CD4-positive, alpha-beta memory T cell (primary cell): ENCODE data around the gene TOX3. TPM values are rescaled to one million over a fixed set of nuclear protein-coding genes. Genes with fewer than 3 reads are reported as not detected.

ENCODE experiments used
- CTCF ChIA-PET: fragments of 350-600 bp; sonication (Branson Sonifier 250); formaldehyde crosslinking; loops from one replicate; lab custom pipeline; 2021; ENCODE audit warnings: inconsistent platforms; ENCODE audit not compliant: partially characterized antibody; lab: Charles Lee
- POLR2A ChIA-PET: fragments of 350-600 bp; sonication (Branson Sonifier 250); formaldehyde crosslinking; loops from one replicate; lab custom pipeline; 2021; ENCODE audit not compliant: partially characterized antibody; lab: Charles Lee
- DNase-seq, 5 donors: peaks; one replicate each; pipeline versions ENCODE4 v3.0.0 to v3.0.0-alpha.2; 2020 to 2022; ENCODE audit warnings: mixed read lengths in 1 of 5
- H3K27ac ChIP-seq: one replicate; pipeline ENCODE4 v1.7.0; 2013; ENCODE audit warnings: low read depth, low read length
- H3K27me3 ChIP-seq: 2 replicates; pipeline ENCODE4 v1.7.0; 2013; ENCODE audit warnings: mild to moderate bottlenecking, low read length, moderate library complexity; ENCODE audit not compliant: insufficient read depth
- H3K36me3 ChIP-seq: 2 replicates; pipeline ENCODE4 v1.7.0; 2013; ENCODE audit warnings: mild to moderate bottlenecking, low read length, moderate library complexity; ENCODE audit not compliant: insufficient read depth
- H3K4me1 ChIP-seq: 2 replicates; pipeline ENCODE4 v1.7.0; 2013; ENCODE audit warnings: mild to moderate bottlenecking, low read length, moderate library complexity; ENCODE audit not compliant: insufficient read depth
- H3K4me3 ChIP-seq, 2 donors: one replicate each; pipeline ENCODE4 v1.7.0; 2013; ENCODE audit warnings: low read length in 2 of 2, mild to moderate bottlenecking in 1 of 2
- H3K9me3 ChIP-seq, 2 donors: one replicate each; pipeline ENCODE4 v1.7.0; 2013; ENCODE audit warnings: low read length in 2 of 2, control low read depth in 1 of 2; ENCODE audit not compliant: control insufficient read depth in 1 of 2
- H3K27ac Mint-ChIP-seq, 7 donors: one replicate each; pipeline ENCODE4 v1.8.0; 2020 to 2021; ENCODE audit warnings: mixed read lengths in 7 of 7, mild to moderate bottlenecking in 6 of 7, inconsistent platforms in 3 of 7, moderate library complexity in 3 of 7
- H3K27me3 Mint-ChIP-seq, 2 donors: one replicate each; pipeline ENCODE4 v1.8.0; 2020 to 2021; ENCODE audit warnings: mixed read lengths in 2 of 2
- H3K36me3 Mint-ChIP-seq, 2 donors: one replicate each; pipeline ENCODE4 v1.8.0; 2020 to 2021; ENCODE audit warnings: mixed read lengths in 2 of 2, inconsistent platforms in 1 of 2, mild to moderate bottlenecking in 1 of 2
- H3K4me1 Mint-ChIP-seq, 4 donors: one replicate each; pipeline ENCODE4 v1.8.0; 2020 to 2021; ENCODE audit warnings: mixed read lengths in 4 of 4, mild to moderate bottlenecking in 1 of 4
- H3K4me3 Mint-ChIP-seq, 8 donors: one replicate each; pipeline ENCODE4 v1.8.0; 2020 to 2021; ENCODE audit warnings: mixed read lengths in 8 of 8, mild to moderate bottlenecking in 7 of 8, moderate library complexity in 6 of 8, inconsistent platforms in 3 of 8
- H3K9me3 Mint-ChIP-seq, 8 donors: one replicate each; pipeline ENCODE4 v1.8.0; 2020 to 2021; ENCODE audit warnings: mixed read lengths in 8 of 8, mild to moderate bottlenecking in 5 of 8, inconsistent platforms in 3 of 8, moderate library complexity in 1 of 8
- intact Hi-C: fragments of 100-400 bp; cut with micrococcal nuclease; formaldehyde crosslinking; loops from one replicate; pipeline ENCODE4 v1.15.1; 2023
- polyA plus RNA-seq, 2 donors: library from polyadenylated mRNA; unstranded; fragments of 300-500 nt; fragmentation: Illumina TruSeq; gene quantifications; one replicate each; pipeline ENCODE4 v1.2.3, GENCODE V29; 2021
- total RNA-seq, 2 experiments: library from RNA; stranded (reverse); gene quantifications; one replicate each; pipeline ENCODE4 v1.2.3, GENCODE V29; 2021

TOX3 gene
- total and polyA plus RNA-seq, 4 experiments from 2014 or later: 0.13 TPM; not detected in 3

DNA sequence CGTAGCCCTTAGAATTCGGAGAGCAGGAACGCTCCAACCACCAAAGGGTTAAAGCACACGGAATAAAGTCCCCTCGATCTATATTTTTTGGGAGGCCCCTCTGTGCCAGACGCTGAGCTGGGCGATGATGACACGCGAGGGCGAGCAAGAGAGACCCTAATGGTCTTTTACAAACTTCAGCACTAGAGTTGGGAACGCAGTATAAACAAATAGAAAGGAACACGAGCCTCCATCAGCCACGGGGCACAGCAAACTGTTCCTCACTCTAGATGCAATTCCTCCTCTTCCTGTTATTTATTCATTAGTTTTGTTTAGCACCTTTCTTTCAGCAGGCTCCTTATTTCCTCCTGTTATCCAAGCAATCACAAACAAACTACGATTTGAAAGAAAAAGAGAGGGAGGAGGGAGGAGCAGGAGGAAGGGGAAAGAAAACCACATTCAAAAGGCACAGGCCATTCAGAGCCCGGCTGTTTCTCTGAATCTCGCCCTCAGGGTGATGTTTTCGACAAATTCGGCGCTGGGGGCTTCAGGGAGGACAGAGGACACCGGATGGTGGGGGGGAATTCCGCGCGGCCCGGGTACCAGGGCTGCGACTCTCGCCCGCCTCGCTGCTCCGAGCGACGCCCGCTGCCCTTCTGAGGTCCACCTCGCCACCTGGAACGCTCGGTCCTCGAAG is 1.6 kb downstream of the TOX3 start:
- no peaks in the 10 kb centered on the region for H3K9me3 ChIP-seq
- Mint-ChIP-seq H3K9me3 (peaks cover 0 to 14% (median 2%) of the 10 kb centered on the region in 8 donors), H3K36me3 (no peaks in the 10 kb centered on the region), H3K4me1 (peaks cover 0 to 6% (median 2%) of the 10 kb centered on the region in 4 donors), H3K27me3 (peaks cover 26 to 34% of the 10 kb centered on the region in 2 donors), H3K4me3 (peak overlapping the region in 1 of 8 donors; percentile 58), H3K27ac (no peak overlapping the region)
- ChIA-PET POLR2A (no interaction called here), CTCF (no interaction called here)
- intact Hi-C loops: no loop called here
- H3K27me3 ChIP-seq: peaks cover 6% of the 10 kb centered on the region
- no peaks in the 10 kb centered on the region for H3K36me3 ChIP-seq
- H3K4me3 ChIP-seq: no peak overlapping the region
- no peaks in the 10 kb centered on the region for H3K4me1 ChIP-seq
- H3K27ac ChIP-seq: no peak overlapping the region
- no peak for DNase-seq

DNA sequence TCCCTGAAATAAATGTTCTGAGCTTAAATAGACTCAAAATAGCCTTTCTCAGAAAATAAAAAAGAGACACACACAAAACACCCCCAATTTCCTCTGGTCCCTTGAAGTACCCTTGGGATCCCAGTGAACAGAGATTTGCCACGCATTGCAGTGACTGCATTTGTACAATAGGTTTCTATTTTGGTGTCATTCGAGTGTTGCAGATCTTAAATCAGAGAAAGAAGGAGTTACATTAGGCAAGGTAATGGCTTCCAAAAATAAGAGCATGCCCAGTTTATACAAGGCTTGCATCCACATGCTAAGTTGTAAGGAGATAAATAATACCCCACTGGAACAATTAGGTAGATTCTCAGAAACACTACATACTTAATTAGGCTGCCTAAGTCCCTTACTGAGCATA is 2.2 kb downstream of the TOX3 start:
- CTCF ChIA-PET: no interaction called here

DNA sequence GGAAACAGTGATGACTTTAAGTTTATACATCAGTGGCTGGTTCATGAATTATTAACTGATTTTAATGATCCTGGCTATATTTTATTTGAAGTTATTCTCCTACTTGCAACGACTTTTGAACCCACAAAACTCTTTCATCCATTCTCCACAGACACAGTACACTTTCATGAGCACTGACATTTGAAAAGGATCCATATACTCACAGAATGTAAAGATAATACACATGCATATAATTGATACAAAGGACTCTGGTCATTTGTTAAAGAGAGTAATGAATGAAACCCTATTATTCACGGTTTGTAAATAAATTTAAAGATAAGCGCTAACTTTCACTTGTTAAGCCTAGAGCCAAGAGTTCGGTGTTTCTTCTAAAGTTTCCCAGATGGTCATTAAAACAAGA is 3.3 kb downstream of the TOX3 start:
- H3K27ac Mint-ChIP-seq: no peak overlapping the region
- intact Hi-C loops: no loop called here
- H3K27me3 ChIP-seq: peaks cover 6% of the 10 kb centered on the region

More for the DNA sequence above, 2.2 kb downstream of the TOX3 start:
- Histone ChIP-seq H3K4me1 (no peaks in the 10 kb centered on the region), H3K36me3 (no peaks in the 10 kb centered on the region), H3K9me3 (no peaks in the 10 kb centered on the region), H3K4me3 (no peak overlapping the region), H3K27me3 (peaks cover 6% of the 10 kb centered on the region), H3K27ac (no peak overlapping the region)
- Mint-ChIP-seq H3K4me3 (no peak overlapping the region), H3K36me3 (no peaks in the 10 kb centered on the region), H3K9me3 (peaks cover 0 to 14% (median 3%) of the 10 kb centered on the region in 8 donors), H3K27ac (no peak overlapping the region), H3K27me3 (peaks cover 26 to 29% of the 10 kb centered on the region in 2 donors), H3K4me1 (peaks cover 0 to 6% (median 2%) of the 10 kb centered on the region in 4 donors)
- POLR2A ChIA-PET: no interaction called here
- intact Hi-C loops: no loop called here
- no peak for DNase-seq

GRCh38 chr16:52540910-52541309 is 6.0 kb downstream of the TOX3 start:
- Histone ChIP-seq H3K27ac (no peak overlapping the region), H3K36me3 (no peaks in the 10 kb centered on the region), H3K4me1 (no peaks in the 10 kb centered on the region), H3K27me3 (no peaks in the 10 kb centered on the region), H3K4me3 (no peak overlapping the region), H3K9me3 (no peaks in the 10 kb centered on the region)
- peaks cover 0 to 11% (median 3%) of the 10 kb centered on the region in 8 donors for H3K9me3 Mint-ChIP-seq
- ChIA-PET CTCF (no interaction called here), POLR2A (no interaction called here)
- H3K4me1 Mint-ChIP-seq: peaks cover 0 to 6% (median 2%) of the 10 kb centered on the region in 4 donors
- no peak overlapping the region for H3K27ac Mint-ChIP-seq
- DNase-seq: no peak
- H3K36me3 Mint-ChIP-seq: no peaks in the 10 kb centered on the region
- H3K27me3 Mint-ChIP-seq: peaks cover 13 to 14% of the 10 kb centered on the region in 2 donors
- no peak overlapping the region for H3K4me3 Mint-ChIP-seq
- intact Hi-C loops: no loop called here

More for the DNA sequence above, 3.3 kb downstream of the TOX3 start:
- peaks cover 0 to 14% (median 3%) of the 10 kb centered on the region in 8 donors for H3K9me3 Mint-ChIP-seq
- no peak overlapping the region for H3K4me3 ChIP-seq
- no peaks in the 10 kb centered on the region for H3K36me3 Mint-ChIP-seq
- peaks cover 0 to 6% (median 2%) of the 10 kb centered on the region in 4 donors for H3K4me1 Mint-ChIP-seq
- H3K27ac ChIP-seq: no peak overlapping the region
- no peaks in the 10 kb centered on the region for H3K36me3 ChIP-seq
- no peaks in the 10 kb centered on the region for H3K9me3 ChIP-seq
- H3K27me3 Mint-ChIP-seq: peaks cover 24 to 26% of the 10 kb centered on the region in 2 donors
- DNase-seq: no peak
- H3K4me3 Mint-ChIP-seq: no peak overlapping the region
- no peaks in the 10 kb centered on the region for H3K4me1 ChIP-seq
- ChIA-PET CTCF (no interaction called here), POLR2A (no interaction called here)

DNA sequence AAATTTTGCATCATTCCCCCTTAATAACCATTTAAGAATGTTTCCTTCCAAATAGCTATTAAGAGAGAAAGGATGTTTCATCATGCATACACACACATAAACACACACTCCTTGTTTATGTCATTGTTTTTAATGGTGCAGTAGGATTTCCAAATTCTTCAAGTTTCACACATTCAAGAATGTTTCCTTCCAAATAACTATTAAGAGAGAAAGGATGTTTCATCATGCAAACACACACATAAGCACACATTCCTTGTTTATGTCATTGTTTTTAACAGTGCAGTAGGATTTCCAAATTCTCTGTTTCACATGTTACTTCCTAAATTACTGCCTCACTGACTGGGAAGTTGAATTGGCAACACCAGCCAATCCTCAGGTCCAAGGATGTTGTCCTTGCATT is 7.8 kb downstream of the TOX3 start:
- Mint-ChIP-seq H3K4me1 (no peaks in the 10 kb centered on the region), H3K27ac (no peak overlapping the region), H3K27me3 (peaks cover 4 to 5% of the 10 kb centered on the region in 2 donors), H3K36me3 (no peaks in the 10 kb centered on the region), H3K9me3 (peaks cover 0 to 9% (median 4%) of the 10 kb centered on the region in 8 donors), H3K4me3 (no peak overlapping the region)
- intact Hi-C loops: no loop called here
- no peaks in the 10 kb centered on the region for H3K9me3 ChIP-seq
- no peaks in the 10 kb centered on the region for H3K36me3 ChIP-seq
- no peak overlapping the region for H3K27ac ChIP-seq
- no peaks in the 10 kb centered on the region for H3K27me3 ChIP-seq
- no peaks in the 10 kb centered on the region for H3K4me1 ChIP-seq
- DNase-seq: no peak
- no peak overlapping the region for H3K4me3 ChIP-seq
- ChIA-PET CTCF (no interaction called here), POLR2A (no interaction called here)

DNA sequence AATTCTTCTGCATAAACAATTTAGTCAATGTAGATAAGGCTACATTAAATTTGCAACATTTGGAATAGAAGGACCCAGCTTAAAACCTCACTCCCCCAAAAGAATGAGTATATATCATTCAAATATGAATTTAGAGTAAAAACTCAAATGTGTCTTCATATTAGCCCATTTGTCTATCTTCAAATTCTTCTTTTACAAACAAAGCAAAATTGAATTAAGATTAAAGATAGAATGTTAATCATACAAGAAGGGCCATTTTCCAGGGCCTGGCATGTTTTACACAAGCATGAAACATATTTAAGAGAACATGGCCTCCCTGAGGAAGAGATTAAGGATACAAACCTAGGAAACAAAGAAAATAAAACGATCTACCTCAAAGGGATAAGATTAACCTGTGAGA is 8.4 kb downstream of the TOX3 start:
- Mint-ChIP-seq H3K27me3 (peaks cover 3 to 5% of the 10 kb centered on the region in 2 donors), H3K27ac (no peak overlapping the region), H3K4me3 (no peak overlapping the region), H3K36me3 (no peaks in the 10 kb centered on the region), H3K9me3 (peaks cover 0 to 9% (median 4%) of the 10 kb centered on the region in 8 donors), H3K4me1 (no peaks in the 10 kb centered on the region)
- no peak overlapping the region for H3K4me3 ChIP-seq
- CTCF ChIA-PET: no interaction called here
- H3K9me3 ChIP-seq: no peaks in the 10 kb centered on the region
- no peak for DNase-seq
- no peak overlapping the region for H3K27ac ChIP-seq
- H3K27me3 ChIP-seq: no peaks in the 10 kb centered on the region
- POLR2A ChIA-PET: no interaction called here
- H3K36me3 ChIP-seq: no peaks in the 10 kb centered on the region
- intact Hi-C loops: no loop called here
- no peaks in the 10 kb centered on the region for H3K4me1 ChIP-seq

- intact Hi-C loops: no loop called here
- no peaks in the 10 kb centered on the region for H3K4me1 ChIP-seq
- no peak for DNase-seq
- ChIA-PET POLR2A (no interaction called here), CTCF (no interaction called here)
- H3K9me3 ChIP-seq: no peaks in the 10 kb centered on the region
- H3K36me3 ChIP-seq: no peaks in the 10 kb centered on the region
- Mint-ChIP-seq H3K4me1 (no peaks in the 10 kb centered on the region), H3K4me3 (no peak overlapping the region), H3K36me3 (no peaks in the 10 kb centered on the region), H3K27me3 (peaks cover 1 to 3% of the 10 kb centered on the region in 2 donors), H3K27ac (no peak overlapping the region), H3K9me3 (peaks cover 0 to 9% (median 4%) of the 10 kb centered on the region in 8 donors)
- no peak overlapping the region for H3K4me3 ChIP-seq
- no peaks in the 10 kb centered on the region for H3K27me3 ChIP-seq
- H3K27ac ChIP-seq: no peak overlapping the region
These were observed 9.4 kb downstream of the TOX3 start for GRCh38 chr16:52537516-52537915.
